ENCODE data around the gene TUBB6.

The TUBB6 gene

DNA sequence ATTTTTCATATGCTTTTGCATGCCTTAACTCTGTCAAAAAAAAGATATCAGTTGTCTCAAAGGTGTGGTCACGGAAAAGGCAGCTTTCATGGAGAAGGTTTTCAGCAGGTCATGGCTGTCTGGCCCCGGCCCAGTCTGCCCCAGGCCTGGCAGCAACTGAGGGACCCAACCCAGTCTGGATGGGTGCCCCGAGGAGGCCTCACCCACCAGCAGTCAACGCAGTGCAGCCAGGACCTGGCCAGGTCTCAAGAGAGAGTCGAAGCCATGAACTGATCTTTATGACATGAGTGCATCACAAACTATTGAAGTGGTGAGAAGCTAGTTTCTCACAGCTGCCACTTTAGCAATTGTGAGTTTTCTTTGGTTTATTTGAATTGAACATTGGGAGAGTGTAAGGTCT, 7.9 kb downstream of the TUBB6 start:
- DNase-seq, result no peak

DNA sequence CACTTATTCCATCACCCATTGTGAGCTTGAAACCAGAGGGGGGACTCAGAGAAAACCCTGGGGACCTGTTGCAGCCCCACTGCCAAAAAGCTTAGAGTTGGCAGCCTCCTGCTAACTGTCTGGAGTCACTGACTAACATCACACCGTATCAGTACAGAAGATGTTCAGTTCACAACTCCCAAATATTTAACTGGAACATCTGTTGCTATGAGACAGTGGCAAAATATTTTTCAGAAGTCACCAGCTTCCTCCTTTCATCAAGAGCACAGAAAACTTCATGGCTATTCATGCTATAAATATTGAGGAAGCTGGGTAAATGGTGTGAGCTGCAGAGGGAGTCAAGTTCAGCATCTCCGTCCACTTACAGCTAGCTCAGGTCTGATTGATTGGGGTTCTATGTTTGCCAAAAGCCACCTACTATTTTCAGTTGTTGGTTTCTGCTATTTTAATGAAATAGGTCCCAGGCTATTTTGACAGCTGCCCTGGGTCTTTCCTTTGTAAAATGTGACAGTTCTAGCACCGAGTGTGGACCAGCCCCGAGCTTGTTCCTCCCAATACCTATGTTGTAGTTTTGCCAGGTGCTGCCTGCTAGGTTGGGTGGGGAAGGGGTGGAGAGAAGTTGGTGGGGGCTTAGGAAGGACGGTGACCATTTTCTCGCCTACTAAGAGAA, 9.8 kb downstream of the TUBB6 start:
- no peak for DNase-seq

DNA sequence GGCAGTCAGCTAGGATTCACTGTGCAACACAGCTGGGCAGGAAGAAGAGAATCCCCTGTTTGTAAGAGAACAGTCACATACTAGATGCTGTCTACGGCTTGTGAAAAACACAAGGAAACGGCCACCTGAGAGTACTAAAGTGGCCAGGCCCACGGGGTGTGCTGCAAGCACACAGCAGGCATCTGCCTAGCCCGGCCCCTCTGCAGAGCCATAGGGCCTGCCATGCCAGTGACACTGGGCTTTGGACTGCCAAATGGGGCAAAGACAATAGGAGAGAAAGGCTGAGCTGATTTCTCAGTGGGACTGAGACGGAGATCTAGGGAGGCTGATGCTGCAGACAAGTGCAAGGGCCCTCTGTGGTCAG, 10.3 kb downstream of the TUBB6 start:
- DNase-seq, result no peak

DNA sequence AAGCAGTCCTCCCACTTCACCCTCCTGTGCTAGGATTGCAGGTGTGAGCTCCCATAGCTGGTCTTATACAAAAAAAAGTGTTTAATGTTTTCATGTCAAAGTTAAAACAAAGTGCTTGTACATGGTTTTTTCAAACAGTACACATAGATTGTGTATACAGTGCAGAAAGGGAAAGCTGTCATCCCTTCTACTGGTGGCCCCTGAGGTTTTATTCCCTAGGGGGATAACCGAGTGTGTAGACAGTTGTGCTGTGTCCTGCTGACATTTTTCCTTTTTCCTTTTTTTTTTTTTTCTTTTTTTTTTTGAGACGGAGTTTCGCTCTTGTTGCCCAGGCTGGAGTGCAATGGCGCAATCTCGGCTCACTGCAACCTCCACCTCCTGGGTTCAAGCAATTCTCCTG, 10.8 kb downstream of the TUBB6 start:
- no peak for DNase-seq

DNA sequence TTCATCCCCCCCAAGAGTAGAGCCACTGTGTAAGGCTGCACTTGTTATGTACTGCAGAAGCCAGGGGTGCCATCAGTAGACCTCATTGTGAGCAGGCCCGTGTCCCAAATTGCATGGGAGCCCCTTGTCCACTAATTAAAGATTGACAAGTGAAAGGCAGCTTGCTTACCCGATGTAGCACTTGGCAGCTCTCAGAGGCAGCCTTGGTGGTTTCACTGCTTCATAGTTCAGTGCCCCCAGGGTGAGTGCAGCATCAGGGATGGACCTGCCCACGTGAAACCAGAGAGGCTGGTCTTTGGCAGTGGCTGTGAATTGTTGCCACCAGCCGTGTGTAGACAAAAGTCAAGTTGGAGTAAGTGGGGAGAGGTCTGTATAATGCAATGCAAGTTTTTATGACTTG, 13.3 kb downstream of the TUBB6 start:
- DNase-seq, result no peak

DNA sequence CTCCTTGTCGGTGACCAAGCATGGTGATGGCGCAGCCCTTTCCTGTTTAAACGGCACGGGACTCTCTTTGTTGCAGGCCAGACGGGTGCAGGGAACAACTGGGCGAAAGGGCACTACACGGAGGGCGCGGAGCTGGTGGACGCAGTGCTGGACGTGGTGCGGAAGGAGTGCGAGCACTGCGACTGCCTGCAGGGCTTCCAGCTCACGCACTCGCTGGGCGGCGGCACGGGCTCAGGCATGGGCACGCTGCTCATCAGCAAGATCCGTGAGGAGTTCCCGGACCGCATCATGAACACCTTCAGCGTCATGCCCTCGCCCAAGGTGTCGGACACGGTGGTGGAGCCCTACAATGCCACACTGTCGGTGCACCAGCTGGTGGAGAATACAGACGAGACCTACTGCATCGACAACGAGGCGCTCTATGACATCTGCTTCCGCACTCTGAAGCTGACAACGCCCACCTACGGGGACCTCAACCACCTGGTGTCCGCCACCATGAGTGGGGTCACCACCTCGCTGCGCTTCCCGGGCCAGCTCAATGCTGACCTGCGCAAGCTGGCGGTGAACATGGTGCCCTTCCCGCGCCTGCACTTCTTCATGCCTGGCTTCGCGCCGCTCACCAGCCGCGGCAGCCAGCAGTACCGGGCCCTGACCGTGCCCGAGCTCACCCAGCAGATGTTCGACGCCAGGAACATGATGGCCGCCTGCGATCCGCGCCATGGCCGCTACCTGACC, 17.1 kb downstream of the TUBB6 start:
- DNase-seq, result no peak

DNA sequence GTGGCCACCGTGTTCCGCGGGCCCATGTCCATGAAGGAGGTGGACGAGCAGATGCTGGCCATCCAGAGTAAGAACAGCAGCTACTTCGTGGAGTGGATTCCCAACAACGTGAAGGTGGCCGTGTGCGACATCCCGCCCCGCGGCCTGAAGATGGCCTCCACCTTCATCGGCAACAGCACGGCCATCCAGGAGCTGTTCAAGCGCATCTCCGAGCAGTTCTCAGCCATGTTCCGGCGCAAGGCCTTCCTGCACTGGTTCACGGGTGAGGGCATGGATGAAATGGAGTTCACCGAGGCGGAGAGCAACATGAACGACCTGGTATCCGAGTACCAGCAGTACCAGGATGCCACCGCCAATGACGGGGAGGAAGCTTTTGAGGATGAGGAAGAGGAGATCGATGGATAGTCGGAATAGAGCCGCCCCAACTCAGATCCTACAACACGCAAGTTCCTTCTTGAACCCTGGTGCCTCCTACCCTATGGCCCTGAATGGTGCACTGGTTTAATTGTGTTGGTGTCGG, 17.7 kb downstream of the TUBB6 start:
- DNase-seq, result no peak

DNA sequence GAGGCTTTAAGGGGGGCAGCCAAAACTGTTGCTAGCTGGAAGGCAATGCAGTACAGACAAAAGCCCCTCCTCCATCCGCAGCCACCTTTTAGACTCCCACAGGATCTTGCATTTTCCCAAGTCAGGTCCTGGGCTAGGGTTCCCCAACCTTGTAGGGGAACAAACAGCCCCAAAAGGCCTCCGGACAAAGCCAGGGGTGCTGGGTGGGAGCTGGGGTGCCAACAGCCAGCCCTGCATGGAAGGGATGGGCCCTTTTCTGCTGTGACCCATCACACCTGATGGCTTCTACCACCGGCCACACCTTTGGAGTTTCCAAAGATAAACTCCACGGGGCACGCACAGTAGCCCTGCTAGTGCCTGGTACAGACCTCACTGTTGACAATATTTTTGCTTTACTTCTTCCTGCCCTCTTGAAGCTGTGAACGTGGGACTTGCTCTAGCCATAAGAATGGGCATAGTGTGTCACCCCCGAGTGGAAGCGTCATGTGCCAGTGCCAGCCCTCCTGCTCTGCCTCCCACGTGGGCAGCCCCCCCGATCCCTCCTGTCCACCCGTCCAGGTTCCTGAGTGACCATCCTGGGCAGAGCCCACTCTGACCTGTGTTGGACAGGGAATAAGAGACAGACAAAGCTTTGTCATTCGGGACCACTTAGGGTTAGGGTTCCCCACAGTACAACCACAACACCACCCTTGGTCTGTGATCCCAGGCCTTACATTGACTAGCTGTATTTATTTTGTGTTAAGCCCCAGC, 18.8 kb downstream of the TUBB6 start:
- DNase-seq, result no peak

DNA sequence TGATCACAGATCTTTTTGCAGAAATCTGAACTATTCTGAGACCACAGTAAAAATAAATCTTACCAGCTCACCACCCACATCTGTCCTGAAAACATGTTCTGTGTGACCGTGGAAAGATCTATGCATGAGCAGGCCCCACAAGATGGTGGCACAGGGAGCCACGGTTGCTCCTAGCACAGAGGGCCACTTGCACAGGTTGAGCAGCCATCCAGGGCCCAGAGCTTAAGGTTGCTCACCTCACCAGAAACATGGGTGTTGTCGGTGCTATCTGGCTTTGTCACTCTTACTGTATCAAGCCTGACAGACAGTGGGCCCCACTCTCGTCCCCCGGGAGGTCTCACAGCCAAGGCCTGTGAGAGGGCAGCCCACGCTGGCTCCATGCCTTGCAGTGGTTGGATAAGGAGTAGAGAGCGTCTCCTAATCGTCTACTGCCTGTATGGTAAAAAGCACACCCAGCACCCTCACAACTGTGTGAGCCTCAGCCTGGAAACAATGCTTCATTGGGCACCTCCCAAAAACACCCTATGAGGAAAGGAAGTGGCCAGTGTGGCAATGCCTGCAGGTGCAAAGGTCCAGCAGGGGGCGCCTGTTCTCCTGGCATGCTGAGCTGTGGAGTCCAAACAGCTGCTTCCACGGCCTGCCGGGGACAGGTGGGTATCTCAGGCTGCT, 19.6 kb downstream of the TUBB6 start:
- peak; percentile 51 for DNase-seq

DNA sequence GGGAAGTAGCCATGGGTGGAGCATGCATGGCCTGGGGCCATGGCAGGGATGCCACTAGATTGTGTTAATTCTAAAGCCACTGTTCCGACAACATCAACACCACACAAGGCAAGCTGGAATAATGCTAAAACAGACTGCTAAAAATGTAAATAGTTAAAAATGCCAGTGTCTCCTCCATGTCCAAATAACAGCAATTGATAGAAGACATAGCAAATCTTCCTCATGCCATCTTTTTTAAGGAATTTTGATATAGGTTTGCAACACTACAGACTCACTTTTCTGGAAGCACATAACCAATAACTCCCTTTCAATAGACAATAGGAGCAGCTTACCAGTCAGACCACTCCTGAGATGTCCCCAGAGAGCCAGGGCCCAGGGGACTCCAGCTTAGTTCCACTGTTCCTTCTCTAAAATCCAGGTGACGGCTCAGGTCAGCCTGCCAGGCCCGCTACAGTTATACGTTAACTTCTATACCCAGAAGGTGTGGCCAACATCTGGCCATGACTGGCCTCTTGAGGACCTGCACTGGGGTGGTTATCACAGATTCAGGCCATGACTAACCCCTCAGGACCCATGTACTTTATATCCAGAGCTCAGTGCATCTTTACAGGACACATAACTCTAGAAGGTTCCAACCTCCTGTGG, 20.3 kb downstream of the TUBB6 start:
- no peak for DNase-seq

DNA sequence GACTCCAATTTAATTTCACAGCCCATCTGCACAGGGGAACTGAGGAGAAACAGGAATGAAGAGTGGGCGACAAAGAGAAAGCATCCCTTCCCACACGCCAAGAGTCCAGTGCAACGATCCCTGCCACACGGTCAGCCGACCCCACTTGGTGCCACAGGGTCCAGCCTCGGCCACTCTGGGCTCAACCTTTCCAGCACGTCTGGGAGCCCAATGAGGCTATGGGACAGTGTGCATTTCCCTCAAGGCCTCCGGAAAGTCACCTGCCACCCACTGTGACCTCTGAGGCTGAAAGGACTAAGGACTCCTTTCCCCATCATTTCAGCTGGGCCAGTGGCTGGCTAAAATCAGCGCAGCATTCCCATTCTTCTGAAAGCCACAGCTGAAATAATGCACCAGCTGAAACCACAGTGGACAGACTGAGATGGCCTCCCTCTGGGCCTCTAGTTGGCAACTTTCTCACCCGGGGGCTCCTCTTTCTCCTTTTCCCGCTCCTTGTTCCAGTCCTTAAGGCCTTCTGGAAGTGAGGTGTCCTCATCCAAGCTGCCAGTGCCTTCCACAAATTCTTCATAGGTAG, 21.2 kb downstream of the TUBB6 start:
- DNase-seq, result no peak

DNA sequence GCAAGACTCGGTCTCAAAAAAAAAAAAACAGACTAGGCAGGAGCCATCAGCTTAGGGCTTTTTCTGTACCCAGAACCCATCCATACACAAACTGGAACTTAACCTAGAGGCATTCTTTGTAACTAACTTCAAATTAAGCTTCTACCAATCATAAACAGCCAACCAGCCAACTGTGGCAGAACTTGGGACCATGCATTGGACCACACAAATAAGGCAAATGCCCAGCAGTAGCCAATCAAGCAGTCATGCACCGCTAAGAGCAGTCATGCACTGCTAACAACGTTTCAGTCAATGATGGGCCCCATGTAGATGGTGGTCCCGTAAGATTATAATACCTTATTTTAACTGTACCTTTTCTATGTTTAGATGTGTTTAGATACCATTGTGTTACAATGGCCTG, 22.7 kb downstream of the TUBB6 start:
- no peak for DNase-seq

DNA sequence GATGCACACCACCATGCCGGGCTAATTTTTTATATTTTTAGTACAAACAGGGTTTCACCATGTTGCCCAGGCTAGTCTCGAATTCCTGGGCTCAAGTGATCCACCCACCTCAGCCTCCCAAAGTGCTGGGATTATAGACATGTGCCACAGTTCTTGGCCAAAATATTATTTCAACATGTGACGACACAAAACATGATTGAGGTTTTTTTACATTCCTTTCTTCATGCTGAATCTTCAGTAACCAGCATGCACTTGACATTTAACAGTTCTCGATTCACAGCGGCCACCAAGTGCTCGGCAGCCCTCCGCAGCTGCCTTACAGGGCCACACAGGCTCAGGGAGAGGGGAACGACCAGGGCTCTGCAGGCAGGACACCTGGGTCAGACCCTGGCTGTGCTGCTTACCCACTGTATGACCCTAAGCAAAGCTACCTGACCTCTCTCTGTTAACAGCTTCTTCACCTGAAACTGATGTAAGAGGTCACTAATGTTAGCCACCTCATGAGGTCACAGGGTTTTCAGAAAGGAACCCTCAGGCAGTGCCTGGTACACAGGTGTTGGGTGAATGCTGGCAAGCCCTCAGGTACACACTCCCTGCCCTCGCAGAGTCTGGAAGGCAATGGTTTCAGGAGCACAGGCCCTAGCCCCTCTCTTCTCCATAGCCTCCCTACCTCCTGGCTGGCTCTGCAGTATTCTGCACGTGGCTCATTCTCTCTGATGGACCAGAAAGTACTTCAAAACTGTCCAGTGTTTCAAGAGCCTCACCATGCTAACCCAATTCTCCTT, 25.7 kb downstream of the TUBB6 start:
- DNase-seq, result no peak

DNA sequence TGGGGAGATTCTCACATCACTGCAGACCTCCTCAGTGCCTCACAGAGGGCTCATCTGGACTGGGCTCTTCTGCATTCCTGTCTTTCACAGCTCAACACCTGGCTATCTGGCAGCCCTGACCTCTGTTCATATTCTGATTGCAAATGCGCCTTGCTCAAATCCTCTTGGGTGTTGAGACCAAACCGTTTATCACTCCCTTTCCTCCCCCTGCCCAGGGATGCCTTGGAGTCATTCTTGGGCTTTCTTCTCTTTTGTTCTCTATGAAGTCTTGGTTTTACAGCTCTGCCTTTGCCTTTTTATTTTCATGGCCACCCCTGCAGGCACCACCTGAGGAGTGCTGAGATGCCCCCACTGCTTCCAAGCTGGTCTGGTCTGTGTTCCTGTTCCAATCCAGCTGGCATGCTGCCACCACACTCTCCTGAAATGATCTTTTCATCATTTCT, 26.3 kb downstream of the TUBB6 start:
- DNase-seq, result no peak

DNA sequence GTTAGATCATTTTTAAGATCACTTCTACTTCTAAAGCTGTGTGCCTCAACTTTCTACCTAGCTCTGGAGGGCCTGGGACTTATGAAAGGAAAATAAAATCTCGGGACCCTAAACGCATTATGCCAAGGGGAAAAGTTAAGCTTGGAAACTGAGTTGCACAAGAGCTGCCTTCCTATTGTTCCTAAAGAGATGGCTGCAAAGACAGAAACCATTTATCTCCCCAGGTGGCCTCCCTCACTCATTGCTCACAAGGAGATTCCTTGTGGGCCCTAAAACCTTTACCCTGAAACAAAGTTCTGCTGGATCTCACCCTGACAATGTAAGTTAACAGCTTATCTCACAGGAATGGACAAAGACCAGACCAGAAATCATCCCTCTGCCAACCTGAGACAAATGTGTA, 26.8 kb downstream of the TUBB6 start:
- DNase-seq, result no peak

DNA sequence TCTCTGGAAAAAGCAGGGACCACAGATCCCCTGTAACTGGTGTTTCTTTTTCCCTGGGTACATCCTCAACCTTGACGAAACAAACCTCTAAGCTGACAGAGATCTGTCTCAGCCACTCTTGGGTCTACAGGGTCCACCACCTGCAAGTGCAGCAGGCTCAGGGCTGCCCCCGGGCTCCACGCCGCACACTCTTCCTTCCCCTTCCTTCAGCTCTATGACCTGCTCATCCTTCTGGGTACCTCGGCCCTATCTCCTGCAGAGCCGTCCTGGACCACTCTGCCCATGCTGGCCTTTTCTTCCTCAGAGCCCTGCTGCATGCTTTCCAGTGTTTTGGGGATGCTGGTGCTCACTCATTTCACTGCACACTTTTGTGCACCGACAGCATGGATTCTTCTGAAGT, 27.5 kb downstream of the TUBB6 start:
- no peak for DNase-seq

DNA sequence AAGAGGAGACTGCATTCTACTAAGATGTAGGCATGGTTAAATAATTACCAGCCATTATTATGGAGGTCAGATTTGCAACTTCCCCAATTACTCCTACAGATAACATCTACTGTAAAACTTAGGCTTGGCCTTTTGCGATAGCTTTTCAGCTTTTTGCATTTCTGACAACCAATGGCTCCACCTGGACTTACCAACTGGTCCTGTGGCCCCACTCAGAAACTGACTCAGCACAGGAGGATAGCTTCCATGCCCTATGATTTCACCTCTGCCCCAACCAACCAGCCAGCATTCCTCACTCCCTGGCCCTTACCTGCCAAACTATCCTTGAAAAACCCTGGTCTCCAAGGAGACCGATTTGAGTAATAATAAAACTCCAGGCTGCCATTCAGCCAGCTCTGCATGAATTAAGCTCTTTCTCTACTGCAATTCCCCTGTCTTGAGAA, 28.2 kb downstream of the TUBB6 start:
- no peak for DNase-seq

DNA sequence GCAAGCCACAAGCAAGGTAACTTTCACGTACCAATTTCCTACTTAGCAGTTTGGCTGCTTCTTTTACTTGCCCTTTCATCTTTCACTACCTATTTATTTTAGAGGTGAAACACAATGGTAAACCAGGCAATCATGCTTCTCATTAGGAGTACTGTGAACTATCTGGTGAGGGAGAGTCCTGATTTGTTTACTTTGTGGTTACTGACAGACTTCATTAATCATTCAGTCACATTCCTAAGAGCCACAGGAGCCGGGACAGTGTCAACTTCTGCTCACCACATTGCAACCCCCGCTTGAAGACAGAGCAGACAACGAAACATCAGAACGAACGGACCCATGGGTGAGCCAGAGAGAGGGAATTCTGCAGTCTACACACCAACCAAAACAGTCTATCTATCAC, 28.8 kb downstream of the TUBB6 start:
- no peak for DNase-seq

DNA sequence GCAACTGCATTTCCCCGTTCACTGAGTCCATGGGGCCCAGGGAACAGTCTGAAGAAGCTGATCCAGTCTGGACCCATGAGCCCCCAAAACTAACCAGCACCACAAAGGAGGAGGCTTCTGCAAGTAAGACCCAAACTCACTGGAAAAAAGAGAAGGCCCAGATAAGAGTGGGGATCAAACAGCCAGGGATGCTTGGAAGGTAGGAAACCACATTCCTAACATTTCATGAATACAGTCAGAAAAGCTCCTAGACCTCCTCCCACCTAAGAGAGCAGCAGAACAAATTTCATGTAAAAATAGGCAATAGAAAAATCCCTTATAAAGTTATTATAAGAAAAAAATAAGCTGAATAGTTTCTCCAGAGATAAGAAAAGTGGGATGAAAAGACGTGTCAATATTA, 30.3 kb downstream of the TUBB6 start:
- no peak for DNase-seq

DNA sequence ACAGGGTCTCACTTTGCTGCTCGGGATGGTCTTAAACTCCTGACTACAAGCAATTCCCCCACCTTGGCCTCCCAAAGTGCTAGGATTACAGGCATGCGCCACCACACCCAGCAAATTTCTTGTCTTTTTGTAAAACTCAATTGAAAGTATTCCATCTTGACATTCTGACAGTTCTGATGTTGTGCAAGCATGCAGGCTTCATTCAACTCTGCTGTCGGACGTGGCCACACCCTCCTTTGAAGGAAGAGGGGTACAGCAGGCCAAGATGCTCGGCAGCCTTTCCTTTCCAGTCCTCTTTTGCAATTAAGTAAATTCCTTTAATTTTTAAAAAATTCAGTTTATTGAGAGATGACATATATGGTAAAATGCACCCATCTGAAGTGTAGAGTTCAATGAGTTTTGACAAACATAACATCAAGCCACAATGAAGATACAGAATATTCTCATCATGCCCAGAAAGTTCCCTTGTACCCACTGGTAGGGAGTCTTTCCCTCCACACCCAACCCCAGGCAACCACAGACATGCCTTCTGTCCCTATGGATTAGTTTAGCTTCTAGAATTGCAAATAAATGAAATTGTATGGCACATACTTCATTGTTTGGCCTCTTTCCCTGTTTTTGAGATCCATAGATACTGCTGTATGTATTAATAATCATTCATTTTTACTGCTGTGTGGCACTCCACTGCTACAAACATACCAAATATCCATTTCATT, 33.1 kb downstream of the TUBB6 start:
- DNase-seq, result no peak

DNA sequence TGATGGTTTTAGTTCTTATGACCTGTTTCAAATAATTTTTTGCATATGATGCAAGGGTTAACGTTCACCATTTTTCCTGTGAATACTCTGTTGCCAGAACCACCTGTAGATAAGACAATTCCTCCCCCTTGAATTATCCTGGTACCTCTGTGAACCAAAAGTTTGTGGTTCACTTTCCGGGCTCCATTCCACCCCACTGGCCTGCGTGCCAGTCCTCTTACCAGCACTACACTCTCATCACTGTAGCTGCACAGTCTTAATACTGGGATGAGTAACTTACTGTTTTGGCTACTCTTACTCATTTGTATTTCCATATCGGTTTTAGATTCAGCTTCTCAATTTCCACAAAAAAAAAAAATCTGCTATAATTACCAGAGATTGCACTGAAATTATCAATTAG, 34.6 kb downstream of the TUBB6 start:
- no peak for DNase-seq

Measured in retina (tissue), 1 donor.